ENCODE measurements around the gene KCNIP3. TPM values are rescaled to one million over a fixed set of nuclear protein-coding genes. Genes with fewer than 3 reads are reported as not detected.

KCNIP3 gene
- total RNA-seq, 1 experiment from 2014 or later: not detected

DNA sequence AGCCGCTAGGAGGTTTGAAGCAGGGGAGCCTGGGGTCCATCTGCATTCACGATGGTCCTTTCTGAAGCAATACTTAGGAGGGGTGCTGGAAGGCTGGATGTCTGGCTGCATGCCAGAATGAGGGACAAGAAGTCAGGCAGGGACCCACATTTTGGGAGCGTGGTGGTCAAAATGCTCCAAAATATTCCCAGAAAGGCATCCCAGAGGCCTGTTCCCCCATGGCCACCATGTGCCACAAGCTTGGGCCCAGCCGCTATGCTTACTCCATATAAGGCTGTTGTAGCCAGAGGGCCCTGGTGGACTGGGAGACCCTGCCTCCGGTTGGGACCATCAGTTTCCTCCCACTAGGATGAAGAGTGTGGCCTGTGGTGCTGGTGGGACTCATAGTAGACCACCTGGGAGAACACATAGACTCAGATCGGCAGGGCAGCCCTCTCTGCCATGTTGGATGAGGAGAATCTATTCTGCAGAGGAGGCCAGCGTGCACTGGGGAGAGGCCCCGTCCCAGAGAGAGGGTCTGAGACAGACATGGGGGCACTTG, 26.5 kb upstream of the KCNIP3 start:
- Mint-ChIP-seq H3K27me3 (ENCODE audit: insufficient read depth, unreplicated experiment) (no peaks in the 10 kb centered on the region), H3K9me3 (ENCODE audit: unreplicated experiment) (no peaks in the 10 kb centered on the region), H3K27ac (ENCODE audit: unreplicated experiment) (no peak overlapping the region), H3K36me3 (ENCODE audit: insufficient read depth, unreplicated experiment) (peaks cover 6% of the 10 kb centered on the region), H3K4me3 (ENCODE audit: unreplicated experiment) (no peak overlapping the region), H3K4me1 (ENCODE audit: low read depth, unreplicated experiment) (peaks cover 7% of the 10 kb centered on the region)
- Histone ChIP-seq H3K9me3 (no peaks in the 10 kb centered on the region), H3K36me3 (ENCODE audit: control insufficient read depth, insufficient read depth, low read length) (no peaks in the 10 kb centered on the region), H3K27me3 (replicated peaks; ENCODE audit: control insufficient read depth, insufficient read depth, low read length) (no peaks in the 10 kb centered on the region), H3K4me1 (peaks cover 11% of the 10 kb centered on the region), H3K4me3 (ENCODE audit: low read depth, low read length) (no peak overlapping the region)
- no TSS peak for BruUV-seq (replicated peaks)
- TF ChIP-seq CTCF (IDR thresholded peaks at IDR 0.05; ENCODE audit: insufficient read depth in 1 of 2, low read depth in 1 of 2, low read length in 1 of 2, severe bottlenecking in 1 of 2, unreplicated experiment in 1 of 2): no peak
- peak in 1 of 2 experiments; percentile 16 for DNase-seq
- ChIA-PET POLR2A (no interaction called here), CTCF (no interaction called here)
- intact Hi-C loops (cut with micrococcal nuclease; ENCODE audit: unreplicated experiment): no loop called here

- CTCF ChIA-PET: no interaction called here
- Mint-ChIP-seq H3K4me1 (ENCODE audit: low read depth, unreplicated experiment) (peaks cover 7% of the 10 kb centered on the region), H3K27me3 (ENCODE audit: insufficient read depth, unreplicated experiment) (no peaks in the 10 kb centered on the region), H3K36me3 (ENCODE audit: insufficient read depth, unreplicated experiment) (peaks cover 6% of the 10 kb centered on the region), H3K4me3 (ENCODE audit: unreplicated experiment) (no peak overlapping the region), H3K27ac (ENCODE audit: unreplicated experiment) (no peak overlapping the region), H3K9me3 (ENCODE audit: unreplicated experiment) (no peaks in the 10 kb centered on the region)
- Histone ChIP-seq H3K36me3 (ENCODE audit: control insufficient read depth, insufficient read depth, low read length) (no peaks in the 10 kb centered on the region), H3K4me1 (peaks cover 11% of the 10 kb centered on the region), H3K9me3 (no peaks in the 10 kb centered on the region), H3K27me3 (replicated peaks; ENCODE audit: control insufficient read depth, insufficient read depth, low read length) (no peaks in the 10 kb centered on the region), H3K4me3 (ENCODE audit: low read depth, low read length) (no peak overlapping the region)
- no peak for TF ChIP-seq CTCF (IDR thresholded peaks at IDR 0.05; ENCODE audit: insufficient read depth in 1 of 2, low read depth in 1 of 2, low read length in 1 of 2, severe bottlenecking in 1 of 2, unreplicated experiment in 1 of 2)
- intact Hi-C loops (cut with micrococcal nuclease; ENCODE audit: unreplicated experiment): no loop called here
- DNase-seq: peak in 1 of 2 experiments; percentile 34
- POLR2A ChIA-PET: no interaction called here
- BruUV-seq (replicated peaks): no TSS peak
These were observed 25.7 kb upstream of the KCNIP3 start for GRCh38 chr2:95271381-95271971.

- no peaks in the 10 kb centered on the region for H3K36me3 ChIP-seq (ENCODE audit: control insufficient read depth, insufficient read depth, low read length)
- Mint-ChIP-seq H3K27ac (ENCODE audit: unreplicated experiment) (no peak overlapping the region), H3K4me3 (ENCODE audit: unreplicated experiment) (no peak overlapping the region), H3K4me1 (ENCODE audit: low read depth, unreplicated experiment) (peaks cover 7% of the 10 kb centered on the region), H3K27me3 (ENCODE audit: insufficient read depth, unreplicated experiment) (no peaks in the 10 kb centered on the region), H3K9me3 (ENCODE audit: unreplicated experiment) (no peaks in the 10 kb centered on the region), H3K36me3 (ENCODE audit: insufficient read depth, unreplicated experiment) (peaks cover 6% of the 10 kb centered on the region)
- intact Hi-C loops (cut with micrococcal nuclease; ENCODE audit: unreplicated experiment): no loop called here
- no peaks in the 10 kb centered on the region for H3K27me3 ChIP-seq (replicated peaks; ENCODE audit: control insufficient read depth, insufficient read depth, low read length)
- no TSS peak for BruUV-seq (replicated peaks)
- peaks cover 11% of the 10 kb centered on the region for H3K4me1 ChIP-seq
- no peak overlapping the region for H3K4me3 ChIP-seq (ENCODE audit: low read depth, low read length)
- no peaks in the 10 kb centered on the region for H3K9me3 ChIP-seq
- TF ChIP-seq CTCF (IDR thresholded peaks at IDR 0.05; ENCODE audit: insufficient read depth in 1 of 2, low read depth in 1 of 2, low read length in 1 of 2, severe bottlenecking in 1 of 2, unreplicated experiment in 1 of 2): no peak
- DNase-seq: peak in 1 of 2 experiments; percentile 12
- POLR2A ChIA-PET: no interaction called here
- CTCF ChIA-PET: no interaction called here
These were observed 24.8 kb upstream of the KCNIP3 start for GRCh38 chr2:95272299-95272751.

Measured in Caco-2 (cell line).